IPS-18a (cell line): ENCODE data around the gene CTSL.

Source experiments
- H3K27ac ChIP-seq: one replicate; pipeline ENCODE4 v1.5.1; 2013; ENCODE audit warnings: low read length
- H3K27me3 ChIP-seq: one replicate; pipeline ENCODE4 v1.6.1; 2013; ENCODE audit warnings: mild to moderate bottlenecking, low read length; ENCODE audit not compliant: control insufficient read depth, insufficient read depth
- H3K36me3 ChIP-seq: one replicate; pipeline ENCODE4 v1.6.1; 2013; ENCODE audit warnings: low read depth, low read length; ENCODE audit not compliant: control insufficient read depth
- H3K4me1 ChIP-seq: one replicate; pipeline ENCODE4 v1.6.1; 2013; ENCODE audit warnings: low read depth, low read length; ENCODE audit not compliant: control insufficient read depth
- H3K4me3 ChIP-seq: one replicate; pipeline ENCODE4 v1.5.1; 2013; ENCODE audit warnings: low read length
- H3K9ac ChIP-seq: one replicate; pipeline ENCODE4 v1.6.1; 2013; ENCODE audit warnings: mild to moderate bottlenecking, low read length, moderate library complexity
- H3K9me3 ChIP-seq: one replicate; pipeline ENCODE4 v1.6.1; 2013; ENCODE audit warnings: low read depth, low read length; ENCODE audit not compliant: control insufficient read depth

CTSL gene

GRCh38 chr9:87685441-87685840, 40.5 kb upstream of the CTSL start:
- H3K4me3 ChIP-seq, result no peak overlapping the region
- no peaks in the 10 kb centered on the region for H3K4me1 ChIP-seq
- peaks cover 36% of the 10 kb centered on the region for H3K36me3 ChIP-seq
- H3K27me3 ChIP-seq, result no peaks in the 10 kb centered on the region
- no peak overlapping the region for H3K9ac ChIP-seq
- no peaks in the 10 kb centered on the region for H3K9me3 ChIP-seq
- no peak overlapping the region for H3K27ac ChIP-seq

- Histone ChIP-seq H3K9ac (no peak overlapping the region), H3K4me1 (no peaks in the 10 kb centered on the region), H3K27ac (no peak overlapping the region), H3K36me3 (peaks cover 36% of the 10 kb centered on the region), H3K4me3 (no peak overlapping the region), H3K27me3 (no peaks in the 10 kb centered on the region), H3K9me3 (no peaks in the 10 kb centered on the region)
Measured at GRCh38 chr9:87685871-87686519, 39.9 kb upstream of the CTSL start.

GRCh38 chr9:87686520-87687090, 39.3 kb upstream of the CTSL start:
- H3K4me3 ChIP-seq, result no peak overlapping the region
- H3K36me3 ChIP-seq, result peaks cover 32% of the 10 kb centered on the region
- no peaks in the 10 kb centered on the region for H3K27me3 ChIP-seq
- no peaks in the 10 kb centered on the region for H3K4me1 ChIP-seq
- no peak overlapping the region for H3K9ac ChIP-seq
- H3K27ac ChIP-seq, result no peak overlapping the region
- no peaks in the 10 kb centered on the region for H3K9me3 ChIP-seq

GRCh38 chr9:87687207-87687606, 38.7 kb upstream of the CTSL start:
- H3K9me3 ChIP-seq, result no peaks in the 10 kb centered on the region
- peaks cover 26% of the 10 kb centered on the region for H3K36me3 ChIP-seq
- H3K4me1 ChIP-seq, result no peaks in the 10 kb centered on the region
- no peak overlapping the region for H3K9ac ChIP-seq
- no peak overlapping the region for H3K27ac ChIP-seq
- no peak overlapping the region for H3K4me3 ChIP-seq
- no peaks in the 10 kb centered on the region for H3K27me3 ChIP-seq

GRCh38 chr9:87694236-87694755, 31.6 kb upstream of the CTSL start:
- peaks cover 31% of the 10 kb centered on the region for H3K36me3 ChIP-seq

GRCh38 chr9:87695523-87695922, 30.4 kb upstream of the CTSL start:
- Histone ChIP-seq H3K9ac (no peak overlapping the region), H3K27me3 (no peaks in the 10 kb centered on the region), H3K4me3 (no peak overlapping the region), H3K4me1 (no peaks in the 10 kb centered on the region), H3K9me3 (no peaks in the 10 kb centered on the region), H3K27ac (no peak overlapping the region), H3K36me3 (peaks cover 38% of the 10 kb centered on the region)

More at GRCh38 chr9:87694236-87694755, 31.6 kb upstream of the CTSL start:
- no peak overlapping the region for H3K27ac ChIP-seq
- no peaks in the 10 kb centered on the region for H3K4me1 ChIP-seq
- H3K9me3 ChIP-seq, result no peaks in the 10 kb centered on the region
- no peaks in the 10 kb centered on the region for H3K27me3 ChIP-seq
- H3K4me3 ChIP-seq, result no peak overlapping the region
- no peak overlapping the region for H3K9ac ChIP-seq

GRCh38 chr9:87696641-87697040, 29.3 kb upstream of the CTSL start:
- no peaks in the 10 kb centered on the region for H3K27me3 ChIP-seq
- no peaks in the 10 kb centered on the region for H3K9me3 ChIP-seq
- H3K4me1 ChIP-seq, result no peaks in the 10 kb centered on the region
- no peak overlapping the region for H3K9ac ChIP-seq
- no peak overlapping the region for H3K27ac ChIP-seq
- peaks cover 38% of the 10 kb centered on the region for H3K36me3 ChIP-seq
- H3K4me3 ChIP-seq, result no peak overlapping the region

- no peaks in the 10 kb centered on the region for H3K9me3 ChIP-seq
- H3K36me3 ChIP-seq, result peaks cover 41% of the 10 kb centered on the region
- H3K27me3 ChIP-seq, result no peaks in the 10 kb centered on the region
- no peak overlapping the region for H3K4me3 ChIP-seq
- no peak overlapping the region for H3K9ac ChIP-seq
- no peak overlapping the region for H3K27ac ChIP-seq
- H3K4me1 ChIP-seq, result no peaks in the 10 kb centered on the region
Measured at GRCh38 chr9:87698069-87698809, 27.7 kb upstream of the CTSL start.

- Histone ChIP-seq H3K4me3 (no peak overlapping the region), H3K27ac (no peak overlapping the region), H3K4me1 (no peaks in the 10 kb centered on the region), H3K27me3 (no peaks in the 10 kb centered on the region), H3K9ac (no peak overlapping the region), H3K36me3 (peaks cover 46% of the 10 kb centered on the region), H3K9me3 (no peaks in the 10 kb centered on the region)
Measured at GRCh38 chr9:87699835-87700234, 26.1 kb upstream of the CTSL start.

- H3K27ac ChIP-seq, result no peak overlapping the region
- no peaks in the 10 kb centered on the region for H3K9me3 ChIP-seq
- no peak overlapping the region for H3K4me3 ChIP-seq
- H3K36me3 ChIP-seq, result peaks cover 47% of the 10 kb centered on the region
- H3K4me1 ChIP-seq, result no peaks in the 10 kb centered on the region
- H3K9ac ChIP-seq, result no peak overlapping the region
- no peaks in the 10 kb centered on the region for H3K27me3 ChIP-seq
Measured at GRCh38 chr9:87701491-87701890, 24.4 kb upstream of the CTSL start.

GRCh38 chr9:87701931-87702421, 23.9 kb upstream of the CTSL start:
- Histone ChIP-seq H3K36me3 (peaks cover 46% of the 10 kb centered on the region), H3K4me1 (no peaks in the 10 kb centered on the region), H3K9ac (no peak overlapping the region), H3K4me3 (no peak overlapping the region), H3K9me3 (no peaks in the 10 kb centered on the region), H3K27me3 (no peaks in the 10 kb centered on the region), H3K27ac (no peak overlapping the region)
